ENCODE data around the gene TDG.

Gene TDG

DNA sequence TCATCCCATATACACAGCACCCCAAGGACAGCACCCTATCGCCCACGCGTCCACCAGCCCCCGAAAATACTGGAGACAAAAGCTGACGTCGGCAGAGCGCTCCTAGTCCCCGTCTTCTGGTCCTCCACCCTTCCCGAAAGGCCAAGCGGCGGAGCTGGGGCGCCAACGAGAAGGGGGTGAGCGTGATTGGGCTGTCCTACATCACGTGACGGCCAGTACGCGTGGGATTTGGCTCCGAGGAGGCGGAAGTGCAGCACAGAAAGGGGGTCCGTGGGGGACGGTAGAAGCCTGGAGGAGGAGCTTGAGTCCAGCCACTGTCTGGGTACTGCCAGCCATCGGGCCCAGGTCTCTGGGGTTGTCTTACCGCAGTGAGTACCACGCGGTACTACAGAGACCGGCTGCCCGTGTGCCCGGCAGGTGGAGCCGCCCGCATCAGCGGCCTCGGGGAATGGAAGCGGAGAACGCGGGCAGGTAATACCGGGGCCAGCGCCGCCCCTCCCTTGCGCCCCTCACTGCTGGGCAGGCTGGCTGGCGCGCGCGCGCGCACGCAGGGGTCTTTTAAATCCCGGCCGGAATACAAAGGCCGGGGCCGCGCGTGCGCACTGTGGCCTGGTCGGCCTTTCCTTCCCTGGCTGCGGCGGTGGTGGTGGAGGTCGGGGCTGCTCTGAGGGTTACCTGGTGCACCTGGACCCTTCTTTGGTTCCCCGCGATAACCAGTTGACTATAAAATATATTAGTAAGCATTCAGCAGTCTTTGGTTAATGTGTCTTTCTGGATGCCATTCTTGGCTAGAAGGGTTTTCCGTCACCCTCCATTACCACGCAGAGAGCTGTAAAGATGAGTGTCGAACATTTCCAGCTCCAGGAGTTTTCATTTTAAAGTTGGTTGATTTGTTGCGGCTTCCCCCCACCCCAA, at the start of gene TDG:
Gene TDG, plus strand, starts transcription at position 283 of the 915 bp plus-strand sequence. Its CDS starts 166 bp downstream, at position 449.
- no peak for FAIRE-seq

GRCh38 chr12:103917873-103918272, 47.8 kb upstream of the TDG start:
- no peak for FAIRE-seq

- FAIRE-seq: no peak
Measured at GRCh38 chr12:103924761-103925641, 40.7 kb upstream of the TDG start.

- FAIRE-seq: no peak
Measured at GRCh38 chr12:103928682-103929045, 37.0 kb upstream of the TDG start.

DNA sequence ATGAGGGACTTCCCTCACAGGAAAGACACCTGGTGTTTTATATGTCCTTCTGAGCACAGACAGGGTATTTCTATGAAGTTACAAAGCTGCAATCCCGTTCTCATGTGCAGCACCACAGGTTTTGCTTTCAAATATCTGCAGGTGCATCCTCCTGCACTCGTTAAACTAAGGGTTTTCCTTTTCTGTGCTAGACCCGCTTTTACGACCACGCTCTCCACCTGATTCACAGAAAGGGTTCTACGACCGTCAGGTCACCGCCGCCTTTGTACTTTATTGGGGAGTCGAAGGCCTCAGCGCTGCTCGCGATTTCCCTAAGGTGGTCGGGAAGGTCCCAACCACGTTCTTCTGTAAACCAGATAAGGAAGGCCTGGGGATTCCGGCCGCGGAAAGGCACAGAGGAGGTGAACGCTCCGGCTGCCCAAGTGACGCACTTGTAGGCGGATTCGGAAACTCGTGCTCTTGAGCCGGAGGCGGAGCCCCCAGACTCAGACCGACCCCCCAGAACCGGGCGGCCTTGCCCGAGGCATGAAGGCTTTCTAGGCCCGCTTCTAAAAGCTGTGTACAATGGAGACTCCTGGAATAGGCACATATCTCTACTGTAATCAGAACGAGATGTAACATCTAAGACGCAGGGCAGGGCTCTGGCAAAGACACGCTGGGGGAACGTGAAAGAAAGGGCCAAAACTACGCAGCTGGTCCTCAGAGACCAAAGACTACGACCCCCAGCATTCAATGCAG, 36.5 kb upstream of the TDG start:
- FAIRE-seq: peak; percentile 45

DNA sequence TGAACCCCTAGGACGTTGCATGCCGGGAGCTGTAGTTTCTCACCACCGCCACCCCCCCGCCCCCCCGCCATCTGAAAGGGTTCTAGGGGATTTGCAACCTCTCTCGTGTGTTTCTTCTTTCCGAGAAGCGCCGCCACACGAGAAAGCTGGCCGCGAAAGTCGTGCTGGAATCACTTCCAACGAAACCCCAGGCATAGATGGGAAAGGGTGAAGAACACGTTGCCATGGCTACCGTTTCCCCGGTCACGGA, 36.0 kb upstream of the TDG start:
- FAIRE-seq: no peak

GRCh38 chr12:103930034-103930786, 35.5 kb upstream of the TDG start, which contains the start of gene HSP90B1:
HSP90B1 (plus strand) TSS chr12:103930410; CDS start chr12:103930516, 106 bp downstream.
- peak; percentile 94 for FAIRE-seq

DNA sequence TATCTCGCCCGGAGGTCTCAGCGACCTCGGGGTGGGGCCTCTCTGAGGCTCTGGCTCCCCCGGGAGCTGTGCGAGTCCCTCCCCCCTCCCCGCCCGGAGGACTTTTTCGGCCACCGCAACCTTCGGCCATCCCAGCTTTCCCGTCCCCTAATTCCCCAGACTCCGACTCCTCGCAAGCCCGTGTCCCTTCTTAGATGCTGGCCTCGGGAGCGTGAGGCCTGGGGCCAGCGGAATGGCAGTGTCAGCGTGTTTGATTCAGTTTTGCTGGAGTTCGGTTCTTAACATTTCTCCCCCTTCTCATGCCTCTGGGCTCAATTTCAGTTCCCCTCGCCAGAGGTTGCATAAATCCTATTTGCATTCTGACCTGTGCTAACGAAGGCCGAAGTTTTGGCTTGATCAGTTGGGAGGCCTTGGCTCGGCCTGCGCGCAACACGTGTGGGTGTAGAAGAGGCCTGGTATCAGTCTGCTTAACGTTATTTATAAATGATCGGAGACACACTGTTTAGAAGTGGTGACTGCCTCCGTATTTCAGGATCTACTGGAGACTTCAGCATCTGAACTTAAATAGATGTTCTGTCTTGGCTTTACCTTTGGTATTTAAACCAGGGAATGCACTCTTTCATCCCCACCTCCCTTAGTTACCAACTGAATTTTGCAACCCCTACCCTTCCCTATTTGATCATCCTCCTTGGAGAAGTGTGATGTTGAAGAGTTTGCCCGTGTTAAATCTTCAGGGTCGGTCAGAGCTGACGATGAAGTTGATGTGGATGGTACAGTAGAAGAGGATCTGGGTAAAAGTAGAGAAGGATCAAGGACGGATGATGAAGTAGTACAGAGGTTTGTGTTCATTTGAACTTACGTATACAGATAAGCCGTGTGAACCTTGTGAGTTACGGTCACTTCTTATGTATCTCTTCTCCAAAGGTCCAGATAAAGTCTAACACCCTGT, 34.6 kb upstream of the TDG start:
- no peak for FAIRE-seq

GRCh38 chr12:103933237-103933636, 32.4 kb upstream of the TDG start:
- no peak for FAIRE-seq

GRCh38 chr12:103936679-103937078, 29.0 kb upstream of the TDG start:
- FAIRE-seq: no peak

GRCh38 chr12:103944964-103945363, 20.7 kb upstream of the TDG start:
- FAIRE-seq: no peak

DNA sequence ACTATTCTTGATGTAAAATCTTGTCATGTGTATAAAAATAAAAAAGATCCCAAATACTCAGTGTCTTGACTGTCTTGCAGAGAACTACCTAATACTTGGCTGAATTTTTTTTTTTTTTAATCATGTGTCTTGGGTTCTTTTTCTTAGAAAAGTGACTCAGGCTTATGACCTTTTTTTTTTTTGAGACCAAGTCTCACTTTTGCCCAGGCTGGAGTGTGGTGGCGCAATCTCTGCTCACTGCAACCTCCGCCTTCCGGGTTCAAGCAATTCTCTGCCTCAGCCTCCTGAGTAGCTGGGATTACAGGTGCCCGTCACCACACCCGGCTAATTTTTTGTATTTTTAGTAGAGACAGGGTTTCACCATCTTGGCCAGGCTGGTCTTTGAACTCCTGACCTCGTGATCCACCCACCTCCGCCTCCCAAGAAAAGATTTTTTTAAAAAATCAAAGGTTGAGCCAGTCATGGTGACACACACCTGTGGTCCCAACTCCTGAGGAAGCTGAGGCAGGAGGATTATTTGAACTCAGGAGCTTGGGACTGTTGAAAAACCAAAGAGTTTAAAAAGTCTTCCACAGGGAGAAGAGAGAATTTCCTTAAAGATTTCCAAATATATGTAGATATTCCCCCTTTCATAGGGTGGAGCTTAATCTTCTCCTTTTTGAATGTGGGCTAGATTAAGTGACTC, 17.7 kb upstream of the TDG start:
- FAIRE-seq: peak; percentile 93

DNA sequence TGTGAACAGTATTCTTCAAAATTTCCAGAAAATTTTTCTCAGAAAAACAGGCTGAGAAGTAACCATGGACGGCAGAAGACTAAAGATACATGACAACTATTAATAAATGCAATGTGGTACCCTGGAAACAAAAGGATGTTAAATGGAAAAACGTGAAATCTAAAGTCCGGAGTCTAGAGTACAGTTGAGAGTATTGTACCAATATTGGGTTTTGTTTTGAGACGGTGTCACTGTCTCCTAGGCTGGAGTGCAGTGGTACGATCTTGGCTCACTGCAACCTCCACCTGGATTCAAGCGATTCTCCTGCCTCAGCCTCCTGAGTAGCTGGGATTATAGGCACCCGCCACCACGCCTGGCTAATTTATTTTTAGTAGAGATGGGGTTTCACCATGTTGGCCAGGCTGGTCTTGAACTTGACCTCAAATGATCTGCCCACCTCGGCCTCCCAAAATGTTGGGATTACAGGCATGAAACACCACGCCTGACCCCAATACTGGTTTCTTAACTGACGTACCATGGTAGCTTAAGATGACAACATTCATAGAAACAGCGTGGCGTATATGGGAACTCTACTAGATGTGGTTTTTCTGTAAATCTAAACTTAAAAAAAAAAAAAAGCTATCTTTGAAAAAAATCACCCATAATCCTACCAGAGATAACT, 16.8 kb upstream of the TDG start:
- no peak for FAIRE-seq

DNA sequence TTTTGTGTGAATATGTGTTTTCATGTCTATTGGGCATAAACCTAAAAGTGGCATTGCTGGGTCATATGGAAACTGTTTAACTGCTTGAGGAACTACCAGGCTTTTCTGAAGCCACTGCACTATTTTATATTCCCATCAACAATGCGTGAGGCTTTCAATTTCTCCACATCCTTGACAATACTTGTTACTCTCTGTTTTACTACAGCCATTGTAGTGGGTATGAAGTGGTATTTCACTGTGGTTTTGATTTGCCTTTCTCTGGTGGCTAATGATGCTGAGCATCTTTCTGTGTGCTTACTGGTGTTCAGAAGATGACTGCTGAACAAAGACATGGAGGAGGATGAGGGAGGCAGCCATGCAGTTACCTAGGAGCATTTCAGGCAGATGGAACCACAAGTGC, 13.2 kb upstream of the TDG start:
- no peak for FAIRE-seq

GRCh38 chr12:103955811-103956508, 9.7 kb upstream of the TDG start:
- FAIRE-seq: no peak

DNA sequence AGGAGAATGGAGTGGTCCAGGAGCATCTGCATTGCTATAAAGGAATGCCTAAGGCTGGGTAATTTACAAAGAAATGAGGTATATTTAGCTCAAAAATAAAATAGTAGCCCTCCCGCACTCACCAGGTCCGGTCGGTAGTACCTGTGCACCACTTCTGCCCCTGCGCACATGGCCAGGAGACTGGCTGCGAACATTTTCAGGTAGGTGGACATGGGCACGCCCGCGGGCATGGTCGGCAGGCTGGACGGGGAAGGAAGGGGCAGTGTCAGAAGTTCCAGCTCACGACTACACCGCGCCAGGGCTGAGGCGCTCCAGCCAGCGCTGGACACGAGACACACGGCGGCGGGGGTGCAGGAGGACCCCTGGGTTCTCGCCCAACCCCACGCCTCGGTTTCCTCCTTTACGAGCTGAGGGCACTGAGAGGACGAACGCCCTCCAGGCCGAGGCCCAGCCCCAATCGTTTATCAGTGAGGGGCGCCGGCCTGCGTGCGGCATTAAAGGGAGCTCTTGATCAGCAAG, 9.1 kb upstream of the TDG start:
- FAIRE-seq: no peak

DNA sequence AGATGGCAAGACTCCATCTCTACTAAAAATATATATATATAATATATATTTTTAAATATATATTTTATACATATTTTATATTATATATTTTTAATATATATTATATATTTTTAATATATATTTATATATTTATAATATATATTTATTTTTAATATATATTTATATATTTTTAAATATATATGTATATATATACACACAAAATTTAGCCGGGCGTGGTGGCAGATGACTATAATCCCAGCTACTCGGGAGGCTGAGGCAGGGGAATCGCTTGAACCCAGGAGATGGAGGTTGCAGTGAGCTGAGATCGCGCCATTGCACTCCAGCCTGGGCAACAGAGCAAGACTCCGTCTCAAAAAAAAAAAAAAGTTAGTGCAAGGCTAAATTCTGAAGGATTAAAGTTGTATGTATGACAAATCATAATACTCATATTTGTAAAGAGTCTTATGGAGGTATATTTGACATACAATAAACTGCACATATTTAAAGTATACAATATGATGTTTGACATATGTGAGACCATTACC, 7.7 kb upstream of the TDG start:
- no peak for FAIRE-seq

DNA sequence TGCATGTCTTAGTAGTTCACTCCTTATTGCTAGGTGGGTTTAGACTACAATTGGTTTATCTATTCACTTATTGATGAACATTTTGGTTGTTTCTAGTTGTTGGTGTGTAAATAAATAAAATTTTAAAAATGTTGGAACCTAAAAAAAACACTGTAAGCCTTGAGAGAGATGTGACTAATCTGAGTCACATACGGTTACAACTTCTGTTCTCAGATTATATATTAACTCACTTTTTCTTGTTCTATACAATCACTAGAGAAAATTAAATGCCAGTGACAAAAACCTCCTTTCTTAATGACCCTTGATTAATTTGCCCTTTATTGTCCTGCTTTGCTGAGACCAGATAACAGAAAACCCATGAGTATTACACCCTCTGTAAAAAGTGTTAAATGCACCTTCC, 7.1 kb upstream of the TDG start:
- no peak for FAIRE-seq

DNA sequence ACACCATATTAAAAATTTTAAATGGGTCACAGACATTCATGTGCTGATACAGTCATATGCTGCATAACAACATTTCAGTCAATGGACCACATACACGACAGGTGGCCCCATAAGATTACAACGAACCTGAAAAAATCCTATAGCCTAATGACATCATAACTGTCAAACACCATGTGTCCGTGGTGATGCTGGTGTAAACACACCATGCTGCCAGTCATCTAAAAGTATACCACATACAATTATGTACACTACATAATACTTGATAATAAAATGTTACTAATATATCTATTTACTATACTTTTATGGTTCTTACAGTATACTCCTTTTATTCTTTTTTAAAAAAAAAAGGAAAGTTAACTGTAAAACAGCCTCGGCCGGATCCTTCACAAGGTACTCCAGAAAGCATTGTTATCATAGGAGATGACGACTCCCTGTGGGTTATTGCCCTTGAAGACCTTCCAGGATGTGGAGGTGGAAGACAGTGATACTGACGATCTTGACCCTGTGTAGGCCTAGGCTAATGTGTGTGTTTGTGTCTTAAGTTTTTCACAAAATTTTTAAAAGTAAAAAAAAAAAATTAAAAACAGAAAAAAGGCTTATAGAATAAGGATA, 5.0 kb upstream of the TDG start:
- no peak for FAIRE-seq
